OCI-LY3 (cell line): ENCODE measurements around the gene RALBP1.

Source experiments
- H2AFZ ChIP-seq: fragments of 200-600, 300-600 bp; shearing (Covaris generic); 2 replicates; pipeline ENCODE4 v1.6.0; 2014; ENCODE audit warnings: antibody characterized with exemption, low read depth, low read length
- H3K27ac ChIP-seq: fragments of 200-600, 300-600 bp; sonication (generic); 2 replicates; pipeline ENCODE4 v1.5.1; 2014; ENCODE audit warnings: mild to moderate bottlenecking, low read length, moderate library complexity, mixed read lengths
- H3K27me3 ChIP-seq: fragments of 200-600, 300-600 bp; sonication (generic); 2 replicates; pipeline ENCODE4 v1.6.1; 2014; ENCODE audit warnings: low read depth, low read length, mixed read lengths
- H3K36me3 ChIP-seq: fragments of 200-600, 300-600 bp; sonication (generic); replicated peaks from 2 replicates; pipeline ENCODE3; 2014; ENCODE audit warnings: low read depth, low read length, mixed read lengths
- H3K4me1 ChIP-seq: fragments of 300-600, 200-600 bp; sonication (generic); 2 replicates; pipeline ENCODE4 v1.6.1; 2014; ENCODE audit warnings: low read length, mixed read lengths
- H3K4me2 ChIP-seq: fragments of 200-600, 300-600 bp; sonication (generic); 2 replicates; pipeline ENCODE4 v1.6.1; 2014; ENCODE audit warnings: low read length, mixed read lengths
- H3K4me3 ChIP-seq: fragments of 300-600, 200-600 bp; sonication (generic); 2 replicates; pipeline ENCODE4 v1.5.1; 2014; ENCODE audit warnings: antibody characterized with exemption, mild to moderate bottlenecking, low read length, moderate library complexity
- H3K79me2 ChIP-seq: fragments of 300-600, 200-600 bp; shearing (Covaris generic); 2 replicates; pipeline ENCODE4 v1.6.1; 2014; ENCODE audit warnings: mild to moderate bottlenecking, low read length, mixed read lengths
- H3K9ac ChIP-seq: fragments of 300-600, 200-600 bp; shearing (Covaris generic); 2 replicates; pipeline ENCODE4 v1.6.0; 2014; ENCODE audit warnings: mild to moderate bottlenecking, low read length, moderate library complexity
- H3K9me3 ChIP-seq: fragments of 200-600, 300-600 bp; shearing (Covaris generic); 2 replicates; pipeline ENCODE4 v1.6.1; 2014; ENCODE audit warnings: low read length, mixed read lengths; ENCODE audit not compliant: insufficient read depth
- H4K20me1 ChIP-seq: fragments of 200-600, 300-600 bp; sonication (generic); 2 replicates; pipeline ENCODE4 v1.6.1; 2016; ENCODE audit warnings: low read length, mixed read lengths; ENCODE audit not compliant: insufficient read depth
- EZH2phosphoT487 ChIP-seq: fragments of 200-600 bp; shearing (Covaris generic); IDR thresholded peaks from 2 replicates; pipeline ENCODE4 v1.6.1; 2018; ENCODE audit warnings: antibody characterized with exemption, mixed run types, low read depth
- TF ChIP-seq, protein P1 (sequence below): fragments of 200-600, 300-600 bp; sonication (generic); IDR thresholded peaks from 2 replicates; pipeline ENCODE4 v1.5.1; 2014; ENCODE audit warnings: antibody characterized with exemption, low read length, low read depth

The RALBP1 gene

DNA sequence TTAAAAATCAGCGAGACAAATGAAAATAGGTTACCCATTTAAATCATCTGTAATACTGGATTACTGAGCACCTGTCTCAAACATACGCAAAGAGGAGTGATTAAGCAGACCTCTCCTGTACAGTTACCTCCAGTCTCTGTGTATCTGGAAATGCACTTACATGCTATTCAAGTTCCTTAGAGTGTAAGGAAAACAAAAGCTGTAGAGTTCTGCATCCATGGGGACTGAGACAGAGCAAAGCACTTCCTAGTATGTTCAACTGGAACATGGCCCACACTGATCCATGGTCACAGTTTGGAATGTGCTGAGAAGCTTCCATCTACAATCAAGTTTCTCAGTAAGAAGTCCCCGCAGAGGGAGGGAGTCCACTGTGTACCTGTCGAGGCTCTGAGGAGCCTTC is 75.1 kb downstream of the RALBP1 start:
- Histone ChIP-seq H3K4me2 (no peak overlapping the region), H3K9me3 (0 out of 2 replicates have a peak, but pooled peaks cover 4% of the 10 kb centered on the region), H3K9ac (no peak overlapping the region), H3K4me1 (peaks cover under 1% of the 10 kb centered on the region; the same call in 1 of the 2 replicates), H2AFZ (no peak overlapping the region), H3K27ac (no peak overlapping the region), H3K4me3 (no peak overlapping the region), H3K36me3 (peaks cover 49% of the 10 kb centered on the region), H4K20me1 (peaks cover 5% of the 10 kb centered on the region; the same call in 1 of the 2 replicates), H3K27me3 (no peaks in the 10 kb centered on the region), H3K79me2 (no peaks in the 10 kb centered on the region)
- no peak for TF ChIP-seq EZH2phosphoT487
- TF ChIP-seq, protein P1, sequence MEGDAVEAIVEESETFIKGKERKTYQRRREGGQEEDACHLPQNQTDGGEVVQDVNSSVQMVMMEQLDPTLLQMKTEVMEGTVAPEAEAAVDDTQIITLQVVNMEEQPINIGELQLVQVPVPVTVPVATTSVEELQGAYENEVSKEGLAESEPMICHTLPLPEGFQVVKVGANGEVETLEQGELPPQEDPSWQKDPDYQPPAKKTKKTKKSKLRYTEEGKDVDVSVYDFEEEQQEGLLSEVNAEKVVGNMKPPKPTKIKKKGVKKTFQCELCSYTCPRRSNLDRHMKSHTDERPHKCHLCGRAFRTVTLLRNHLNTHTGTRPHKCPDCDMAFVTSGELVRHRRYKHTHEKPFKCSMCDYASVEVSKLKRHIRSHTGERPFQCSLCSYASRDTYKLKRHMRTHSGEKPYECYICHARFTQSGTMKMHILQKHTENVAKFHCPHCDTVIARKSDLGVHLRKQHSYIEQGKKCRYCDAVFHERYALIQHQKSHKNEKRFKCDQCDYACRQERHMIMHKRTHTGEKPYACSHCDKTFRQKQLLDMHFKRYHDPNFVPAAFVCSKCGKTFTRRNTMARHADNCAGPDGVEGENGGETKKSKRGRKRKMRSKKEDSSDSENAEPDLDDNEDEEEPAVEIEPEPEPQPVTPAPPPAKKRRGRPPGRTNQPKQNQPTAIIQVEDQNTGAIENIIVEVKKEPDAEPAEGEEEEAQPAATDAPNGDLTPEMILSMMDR = no peak

DNA sequence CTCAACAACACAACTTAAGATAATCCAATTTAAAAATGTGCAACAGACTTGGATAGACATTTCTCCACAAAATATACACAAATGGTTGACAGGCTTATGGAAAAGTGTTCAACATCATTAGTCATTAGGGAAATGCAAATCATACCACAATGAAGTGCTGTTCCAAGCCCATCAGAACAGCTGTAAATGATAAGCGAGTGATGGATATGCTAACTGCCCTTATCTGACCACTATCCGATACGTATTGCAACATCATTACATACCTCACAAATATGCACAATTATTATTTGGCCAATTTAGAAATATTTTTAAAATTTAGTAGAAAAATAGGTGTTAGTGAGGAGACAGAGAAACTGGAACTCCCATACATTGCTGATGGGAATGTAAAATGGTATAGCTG is 76.9 kb downstream of the RALBP1 start:
- no peaks in the 10 kb centered on the region for H3K4me1 ChIP-seq
- H3K4me2 ChIP-seq = no peak overlapping the region
- no peak overlapping the region for H3K9ac ChIP-seq
- H3K36me3 ChIP-seq = peaks cover 48% of the 10 kb centered on the region
- TF ChIP-seq EZH2phosphoT487 = no peak
- TF ChIP-seq, protein P1 = no peak
- no peak overlapping the region for H3K27ac ChIP-seq
- H3K79me2 ChIP-seq = no peaks in the 10 kb centered on the region
- 0 out of 2 replicates have a peak, but pooled peaks cover 4% of the 10 kb centered on the region for H3K9me3 ChIP-seq
- no peak overlapping the region for H3K4me3 ChIP-seq
- H4K20me1 ChIP-seq = peaks cover 5% of the 10 kb centered on the region; the same call in 1 of the 2 replicates
- no peaks in the 10 kb centered on the region for H3K27me3 ChIP-seq
- H2AFZ ChIP-seq = no peak overlapping the region

DNA sequence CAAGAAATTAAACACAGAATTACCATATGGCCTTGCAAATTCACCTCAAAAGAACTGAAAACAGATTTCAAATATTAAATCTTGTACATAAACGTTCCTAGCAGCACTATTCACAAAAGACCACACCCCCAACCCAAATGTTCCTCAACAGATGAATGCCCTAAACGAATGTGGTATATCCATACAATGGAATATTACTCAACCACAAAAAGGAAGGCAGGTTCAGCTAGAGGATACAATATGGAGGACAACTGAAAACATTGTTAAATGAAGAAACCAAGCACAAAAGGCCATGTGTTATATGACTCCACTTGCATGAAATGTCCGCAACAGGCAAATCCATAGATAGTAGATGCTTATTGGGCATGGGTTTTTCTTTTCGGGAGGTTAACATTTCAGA is 77.3 kb downstream of the RALBP1 start:
- Histone ChIP-seq H3K4me3 (no peak overlapping the region), H3K27ac (no peak overlapping the region), H3K36me3 (peaks cover 44% of the 10 kb centered on the region)

DNA sequence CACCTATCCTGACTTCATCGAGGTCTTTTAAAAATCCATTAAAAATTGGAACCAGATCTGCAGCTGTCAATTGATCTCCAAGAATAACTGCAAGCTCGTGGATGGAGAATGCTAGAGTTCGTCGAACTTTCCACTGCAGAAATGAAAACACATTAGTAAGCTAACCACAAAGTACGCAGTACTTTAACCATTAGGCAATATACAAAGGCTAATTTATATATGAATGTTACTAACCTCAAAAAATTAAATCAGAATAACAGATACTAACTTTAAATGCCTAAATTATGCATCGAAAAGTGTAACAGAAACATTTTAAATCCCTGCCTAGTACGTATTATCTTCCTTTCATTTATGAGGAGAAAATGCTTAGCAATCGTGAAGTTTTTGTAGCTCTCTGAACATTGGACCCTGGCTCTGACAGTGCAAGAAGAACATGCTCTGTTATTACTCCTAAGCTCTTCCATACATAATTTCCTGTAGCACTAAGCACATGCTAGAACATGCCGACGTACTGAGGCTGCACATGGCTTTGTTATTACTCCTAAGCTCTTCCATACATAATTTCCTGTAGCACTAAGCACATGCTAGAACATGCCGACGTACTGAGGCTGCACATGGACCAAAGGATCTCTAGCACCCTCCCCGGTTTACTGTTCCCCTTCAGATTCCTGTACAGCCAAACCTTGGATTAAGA is 82.1 kb downstream of the RALBP1 start:
- Histone ChIP-seq H3K9ac (no peak overlapping the region), H2AFZ (no peak overlapping the region), H3K36me3 (peaks cover 43% of the 10 kb centered on the region), H3K27me3 (no peaks in the 10 kb centered on the region), H3K9me3 (0 out of 2 replicates have a peak, but pooled peaks cover 4% of the 10 kb centered on the region), H4K20me1 (no peaks in the 10 kb centered on the region), H3K27ac (no peak overlapping the region), H3K4me1 (no peaks in the 10 kb centered on the region), H3K4me3 (no peak overlapping the region), H3K4me2 (no peak overlapping the region), H3K79me2 (no peaks in the 10 kb centered on the region)
- TF ChIP-seq EZH2phosphoT487 = no peak
- TF ChIP-seq, protein P1 = no peak

More for the DNA sequence above, 77.3 kb downstream of the RALBP1 start:
- no peak overlapping the region for H3K4me2 ChIP-seq
- H3K27me3 ChIP-seq = no peaks in the 10 kb centered on the region
- no peak overlapping the region for H2AFZ ChIP-seq
- no peak for TF ChIP-seq EZH2phosphoT487
- TF ChIP-seq, protein P1 = no peak
- no peak overlapping the region for H3K9ac ChIP-seq
- 0 out of 2 replicates have a peak, but pooled peaks cover 4% of the 10 kb centered on the region for H3K9me3 ChIP-seq
- peaks cover 5% of the 10 kb centered on the region; the same call in 1 of the 2 replicates for H4K20me1 ChIP-seq
- no peaks in the 10 kb centered on the region for H3K79me2 ChIP-seq
- H3K4me1 ChIP-seq = no peaks in the 10 kb centered on the region
